GM23338 (cell line): Measurements from ENCODE around the gene MEAK7. TPM values are rescaled to one million over a fixed set of nuclear protein-coding genes. Genes with fewer than 3 reads are reported as not detected.
A peak's percentile ranks its signal among the peaks of the same experiment; 100 is the strongest.
"Not testable (repeated sequence)": the region's sequence is repeated elsewhere in the genome, so short reads cannot be mapped to it uniquely, and the experiment has no call there.

Source experiments
- ATAC-seq: fragments of 200-7000 bp; cut with Tn5 transposase; 3 replicates; pipeline ENCODE4 v1.9.1; 2020
- DNase-seq: peaks from one replicate; pipeline ENCODE4 v3.0.0-alpha.2; 2015; ENCODE audit warnings: low spot score
- H2AFZ ChIP-seq: fragments of 200-600 bp; sonication (generic); 2 replicates; pipeline ENCODE4 v1.8.0; 2016; ENCODE audit warnings: antibody characterized with exemption, mild to moderate bottlenecking, moderate library complexity
- H3F3A ChIP-seq: fragments of 200-600 bp; sonication (generic); replicated peaks from 2 replicates; pipeline ENCODE4 v1.8.0; 2017; ENCODE audit warnings: antibody characterized with exemption, mixed run types, low read depth
- H3K27ac ChIP-seq: fragments of 200-600 bp; sonication (generic); 2 replicates; pipeline ENCODE4 v1.6.1; 2016; ENCODE audit warnings: low read depth
- H3K27me3 ChIP-seq: fragments of 200-600 bp; sonication (generic); 2 replicates; pipeline ENCODE4 v1.8.0; 2016; ENCODE audit warnings: mild to moderate bottlenecking, mixed run types, moderate library complexity; ENCODE audit not compliant: insufficient read depth
- H3K36me3 ChIP-seq: fragments of 200-600 bp; sonication (generic); 2 replicates; pipeline ENCODE4 v1.8.0; 2016; ENCODE audit warnings: mild to moderate bottlenecking; ENCODE audit not compliant: insufficient read depth
- H3K4me1 ChIP-seq: fragments of 200-600 bp; sonication (generic); 2 replicates; pipeline ENCODE4 v1.8.0; 2016; ENCODE audit warnings: mild to moderate bottlenecking, moderate library complexity; ENCODE audit not compliant: insufficient read depth
- H3K4me2 ChIP-seq: fragments of 200-600 bp; sonication (generic); 2 replicates; pipeline ENCODE4 v1.7.1; 2017; ENCODE audit warnings: mixed run types
- H3K4me3 ChIP-seq: fragments of 200-600 bp; sonication (generic); 2 replicates; pipeline ENCODE4 v1.6.1; 2016; ENCODE audit warnings: mixed run types
- H3K79me2 ChIP-seq: fragments of 200-600 bp; sonication (generic); replicated peaks from 2 replicates; pipeline ENCODE4 v1.8.0; 2017; ENCODE audit warnings: mild to moderate bottlenecking; ENCODE audit not compliant: insufficient read depth
- H3K9me2 ChIP-seq: fragments of 200-600 bp; sonication (generic); 2 replicates; pipeline ENCODE4 v1.8.0; 2017; ENCODE audit not compliant: insufficient read depth
- H4K20me1 ChIP-seq: fragments of 200-600 bp; sonication (generic); replicated peaks from 2 replicates; pipeline ENCODE4 v1.8.0; 2017; ENCODE audit warnings: mild to moderate bottlenecking; ENCODE audit not compliant: insufficient read depth
- H3K27ac Mint-ChIP-seq: 2 replicates; pipeline ENCODE4 v1.8.0; 2020; ENCODE audit warnings: inconsistent platforms, mild to moderate bottlenecking, moderate library complexity, mixed read lengths
- H3K27me3 Mint-ChIP-seq: 3 replicates; pipeline ENCODE4 v1.8.0; 2022; ENCODE audit warnings: low read depth, mild to moderate bottlenecking, moderate library complexity, mixed read lengths, inconsistent platforms; ENCODE audit not compliant: insufficient read depth, poor library complexity
- H3K36me3 Mint-ChIP-seq: 3 replicates; pipeline ENCODE4 v1.8.0; 2021; ENCODE audit warnings: low read depth, mild to moderate bottlenecking, inconsistent platforms, moderate library complexity, mixed read lengths
- H3K4me1 Mint-ChIP-seq: 3 replicates; pipeline ENCODE4 v1.8.0; 2020; ENCODE audit warnings: mild to moderate bottlenecking, inconsistent platforms, mixed read lengths
- H3K4me3 Mint-ChIP-seq: 3 replicates; pipeline ENCODE4 v1.8.0; 2021; ENCODE audit warnings: moderate library complexity, mild to moderate bottlenecking, inconsistent platforms, mixed read lengths
- H3K9me3 Mint-ChIP-seq: 3 replicates; pipeline ENCODE4 v1.8.0; 2020; ENCODE audit warnings: moderate library complexity, mild to moderate bottlenecking, inconsistent platforms, mixed read lengths
- CTCF ChIP-seq, 2 experiments: fragments of 200-600 bp in 1 of 2; sonication (generic) in 1 of 2; conservative IDR thresholded peaks; 2 replicates each; pipeline versions ENCODE4 v1.5.1 to v1.6.1; 2016 to 2017; ENCODE audit warnings: antibody characterized with exemption in 2 of 2, low read depth in 2 of 2, mild to moderate bottlenecking in 2 of 2, moderate library complexity in 1 of 2
- ETS1 ChIP-seq: IDR thresholded peaks from 2 replicates; pipeline ENCODE4 v1.6.1; 2016; ENCODE audit warnings: antibody characterized with exemption
- EZH2phosphoT487 ChIP-seq: fragments of 200-600 bp; sonication (generic); IDR thresholded peaks from one replicate; pipeline ENCODE4 v1.8.1; 2018; ENCODE audit warnings: antibody characterized with exemption; ENCODE audit not compliant: unreplicated experiment
- NANOG ChIP-seq: IDR thresholded peaks from 2 replicates; pipeline ENCODE4 v1.6.1; 2016; ENCODE audit warnings: antibody characterized with exemption, borderline replicate concordance
- STAT1 ChIP-seq: IDR thresholded peaks from one replicate; pipeline ENCODE4 v1.6.1; 2016; ENCODE audit warnings: antibody characterized with exemption; ENCODE audit not compliant: unreplicated experiment
- ZNF114 ChIP-seq: fragments of 250-450 bp; sonication (Bioruptor Pico); IDR thresholded peaks from 2 replicates; pipeline ENCODE4 v1.5.0; 2020; ENCODE audit warnings: mild to moderate bottlenecking, moderate library complexity
- ZNF462 ChIP-seq: fragments of 250-450 bp; sonication (Bioruptor Pico); IDR thresholded peaks from 2 replicates; pipeline ENCODE4 v1.5.0; 2020; ENCODE audit warnings: mild to moderate bottlenecking, moderate library complexity
- polyA plus RNA-seq: library from polyadenylated mRNA; unstranded; fragments of >200 nt; fragmentation: Nextera tagmentation; extraction: Ambion mirVana; gene quantifications from 2 replicates; pipeline ENCODE4 v1.2.1, GENCODE V29; 2016
- total RNA-seq: library from RNA; depleted of rRNA; stranded (reverse); fragments of >200 nt; shearing (Covaris generic); gene quantifications from 2 replicates; pipeline ENCODE4 v1.2.3, GENCODE V29; 2014

MEAK7 gene
- total and polyA plus RNA-seq, 2 experiments from 2014 or later, result 7.5 to 17.2 TPM

GRCh38 chr16:84518804-84519341, 14.4 kb upstream of the MEAK7 start:
- H3K9me2 ChIP-seq, result no peaks in the 10 kb centered on the region
- Mint-ChIP-seq H3K27ac (no peak overlapping the region), H3K27me3 (peaks cover 13% of the 10 kb centered on the region), H3K4me3 (no peak overlapping the region), H3K36me3 (no peaks in the 10 kb centered on the region), H3K9me3 (no peaks in the 10 kb centered on the region; the same call in 2 of the 3 replicates), H3K4me1 (peaks cover 12% of the 10 kb centered on the region)
- ATAC-seq, result peak; percentile 17; the same call in 1 of the 3 replicates
- no peaks in the 10 kb centered on the region for H3F3A ChIP-seq
- no peaks in the 10 kb centered on the region for H4K20me1 ChIP-seq
- no peaks in the 10 kb centered on the region for H3K27me3 ChIP-seq
- H3K36me3 ChIP-seq, result no peaks in the 10 kb centered on the region
- TF ChIP-seq EZH2phosphoT487, result no peak
- no peak for TF ChIP-seq ZNF462 (CRISPR knock-in tag)
- TF ChIP-seq NANOG, result no peak
- no peak for TF ChIP-seq STAT1
- TF ChIP-seq CTCF (conservative IDR thresholded peaks at IDR 0.05; ENCODE audit: low read depth in 2 of 2), result peak in 1 of 2 experiments; percentile 9; a peak in 1 of 4 replicates
- TF ChIP-seq ETS1, result no peak
- no peak for TF ChIP-seq ZNF114 (CRISPR knock-in tag)
- peaks cover 6% of the 10 kb centered on the region; the same call in 1 of the 2 replicates for H3K4me1 ChIP-seq
- no peak overlapping the region for H3K27ac ChIP-seq
- H2AFZ ChIP-seq, result no peak overlapping the region
- H3K4me2 ChIP-seq, result no peak overlapping the region
- H3K79me2 ChIP-seq, result no peaks in the 10 kb centered on the region
- H3K4me3 ChIP-seq, result no peak overlapping the region
- no peak for DNase-seq

GRCh38 chr16:84518220-84518619, 13.8 kb upstream of the MEAK7 start:
- not testable (repeated sequence) for H4K20me1 ChIP-seq, DNase-seq, H2AFZ ChIP-seq, H3F3A ChIP-seq, H3K4me2 ChIP-seq, H3K27me3 ChIP-seq, H3K4me3 Mint-ChIP-seq, H3K79me2 ChIP-seq, H3K27ac ChIP-seq, ATAC-seq, H3K4me3 ChIP-seq, H3K9me3 Mint-ChIP-seq, H3K36me3 ChIP-seq, H3K4me1 ChIP-seq, H3K27ac Mint-ChIP-seq, H3K9me2 ChIP-seq, H3K36me3 Mint-ChIP-seq
- peaks cover 12% of the 10 kb centered on the region for H3K4me1 Mint-ChIP-seq
- peaks cover 13% of the 10 kb centered on the region for H3K27me3 Mint-ChIP-seq
